Activated CD4-positive, alpha-beta T cell treated with anti-CD3 and anti-CD28 coated beads, Interleukin-2, amount 50 U/mL, for 48 hours (primary cell): ENCODE results near the gene LRIT2.

ENCODE experiments used
- DNase-seq, 2 experiments: peaks; one replicate each; pipeline ENCODE4 v3.0.0-alpha.2; 2020

The LRIT2 gene

DNA sequence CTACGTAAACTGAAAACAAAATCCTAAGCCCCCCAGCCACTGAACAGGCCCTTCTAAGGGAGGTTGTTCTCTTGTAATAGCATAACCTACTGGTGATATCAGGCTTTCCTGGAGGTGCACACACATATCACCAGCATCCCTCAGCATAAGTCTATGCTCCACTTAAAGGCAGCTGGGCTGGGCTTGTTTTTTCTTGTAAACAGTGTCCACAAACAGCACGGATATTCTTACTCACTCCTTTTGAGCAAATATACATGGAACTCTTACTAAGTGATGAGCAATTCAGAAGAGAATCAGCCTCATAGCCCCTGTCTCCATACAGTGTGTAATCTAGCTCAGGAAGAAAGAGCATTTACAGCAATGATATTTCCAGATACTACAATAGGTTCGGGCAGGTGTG lies 13.6 kb upstream of the LRIT2 start:
- DNase-seq: no peak

DNA sequence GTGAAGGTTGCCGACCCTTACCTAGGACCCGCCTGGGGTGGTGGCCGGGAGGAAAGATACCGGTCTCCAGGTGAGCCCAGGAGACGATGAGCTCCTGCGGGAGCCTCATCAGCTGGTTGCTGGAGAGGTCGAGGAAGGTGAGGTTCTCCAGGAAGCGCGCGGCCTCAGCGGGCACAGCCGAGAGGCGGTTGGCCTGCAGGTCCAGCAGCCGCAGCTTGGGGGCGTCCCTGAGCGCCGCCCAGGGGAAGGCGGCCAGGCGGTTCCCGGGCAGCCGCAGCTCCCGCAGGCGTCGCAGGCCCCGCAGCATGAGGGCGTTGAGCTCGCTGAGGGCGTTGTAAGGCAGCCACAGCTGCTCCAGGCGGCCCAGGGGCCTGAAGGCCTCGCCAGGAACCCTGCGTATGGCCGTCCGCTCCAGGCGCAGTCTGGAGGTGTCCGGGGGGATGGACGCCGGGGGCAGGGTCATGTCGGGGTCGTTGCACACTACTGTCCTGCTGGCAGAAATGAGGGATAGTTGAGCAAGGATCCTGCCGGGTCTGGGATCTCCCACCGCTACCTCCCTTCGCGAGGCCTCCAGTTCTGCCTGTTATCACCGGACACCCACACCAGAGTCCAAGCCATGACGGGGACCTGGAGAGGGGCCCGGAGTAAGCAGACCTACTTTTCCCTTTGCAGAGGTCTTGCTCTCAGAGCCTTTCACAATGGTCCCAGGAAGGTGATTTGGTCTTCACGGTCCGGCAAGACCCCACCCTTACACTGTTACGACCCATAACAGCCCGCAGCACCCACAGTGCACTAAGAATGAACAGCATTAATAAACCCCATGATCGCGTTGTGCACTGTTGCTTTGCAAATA lies 12.1 kb upstream of the LRIT2 start:
- DNase-seq: peak in 1 of 2 experiments; percentile 19

DNA sequence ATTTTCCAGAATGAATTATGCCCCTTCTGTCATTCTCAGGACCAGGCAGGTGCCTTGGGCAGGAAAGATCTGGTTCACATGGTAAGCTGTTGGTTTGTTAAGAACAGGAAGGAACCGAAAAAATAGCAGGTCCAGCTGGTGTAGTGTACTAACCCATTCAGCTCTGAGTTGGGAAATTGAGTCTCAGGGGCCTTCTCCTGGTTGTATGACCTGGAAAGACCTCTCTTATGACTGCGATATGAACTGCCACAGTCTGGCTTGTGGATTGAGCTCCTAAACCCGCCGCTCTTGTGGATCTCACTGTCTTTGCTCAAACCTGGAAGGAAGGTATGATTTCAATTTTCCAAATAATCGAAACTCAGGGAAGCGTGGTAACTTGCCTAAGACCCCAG lies 11.5 kb upstream of the LRIT2 start:
- no peak for DNase-seq

DNA sequence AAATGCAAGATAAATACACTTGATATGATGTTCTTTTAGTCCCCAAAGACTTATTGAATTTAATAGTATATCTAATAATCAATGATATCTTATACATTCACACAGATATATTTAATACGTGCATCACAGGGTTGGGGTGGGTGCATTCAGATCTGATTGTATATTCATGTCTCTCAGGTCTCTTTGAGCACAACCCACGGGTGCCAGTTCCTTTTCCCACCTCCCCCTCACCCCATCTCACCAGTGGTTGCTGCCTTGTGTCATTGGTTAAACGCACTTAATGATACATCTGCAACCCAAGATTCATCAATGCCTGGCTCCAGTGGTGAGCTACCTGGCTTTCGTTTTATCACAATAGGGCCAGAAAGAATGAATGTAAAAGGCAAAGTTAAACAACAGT lies 9.8 kb upstream of the LRIT2 start:
- DNase-seq: no peak

DNA sequence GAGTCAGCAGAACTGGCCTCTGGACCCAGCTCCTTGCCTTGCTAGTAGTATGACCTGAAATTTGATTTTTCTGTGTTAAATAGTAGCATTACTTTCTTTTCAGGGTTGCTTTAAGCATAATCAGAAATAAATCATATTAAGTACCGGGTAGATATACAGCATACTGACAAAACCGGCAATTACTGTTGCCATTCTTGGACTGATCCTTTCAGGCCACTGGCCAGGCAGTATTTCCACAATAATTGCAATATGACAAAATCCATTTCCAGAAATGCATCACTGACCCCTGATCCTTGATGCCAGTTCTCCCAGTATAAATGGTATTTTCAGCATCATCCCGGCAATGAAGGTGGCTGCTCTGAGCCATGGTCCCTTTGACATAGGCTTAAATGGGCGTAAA lies 9.1 kb upstream of the LRIT2 start:
- DNase-seq: no peak

DNA sequence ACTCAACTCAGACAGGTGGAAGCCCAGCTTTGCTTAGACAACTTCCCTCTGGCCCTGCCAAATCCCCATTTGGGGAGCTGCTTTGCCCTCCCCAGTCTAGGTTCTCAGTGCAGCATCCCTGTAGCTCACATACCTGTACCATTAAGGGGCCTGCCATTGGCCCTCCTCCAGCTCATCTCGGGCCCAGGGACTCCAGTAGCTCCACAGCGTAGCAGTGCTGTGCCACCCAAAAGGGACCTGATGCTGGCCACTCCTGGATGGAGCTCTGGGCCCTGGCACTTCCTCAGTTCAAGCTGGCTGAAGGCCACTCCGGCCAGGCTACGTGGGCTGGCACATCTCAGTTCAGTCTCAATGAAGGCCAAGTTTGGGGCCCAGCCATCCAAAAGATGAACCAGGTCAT lies 8.6 kb upstream of the LRIT2 start:
- no peak for DNase-seq

DNA sequence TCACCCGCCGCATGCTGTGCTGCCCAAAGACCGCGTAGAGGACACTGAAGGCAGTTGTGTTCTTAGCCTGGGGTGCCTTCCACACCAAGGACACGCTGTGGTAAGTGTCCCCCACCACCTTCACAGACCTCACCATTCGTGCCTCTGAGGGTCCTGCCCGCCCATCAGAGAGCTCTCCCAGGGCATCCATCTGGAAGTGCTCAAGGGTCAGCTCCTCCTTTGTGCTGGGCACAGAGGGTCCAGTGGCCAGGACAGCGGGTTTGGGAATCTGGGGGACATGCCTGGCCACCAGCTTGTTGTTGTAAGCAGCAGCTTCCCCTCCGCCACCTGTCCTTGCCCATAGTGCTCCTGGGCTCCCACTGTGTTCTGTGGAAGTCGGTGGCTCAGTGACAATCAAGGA lies 7.0 kb upstream of the LRIT2 start:
- DNase-seq: no peak

DNA sequence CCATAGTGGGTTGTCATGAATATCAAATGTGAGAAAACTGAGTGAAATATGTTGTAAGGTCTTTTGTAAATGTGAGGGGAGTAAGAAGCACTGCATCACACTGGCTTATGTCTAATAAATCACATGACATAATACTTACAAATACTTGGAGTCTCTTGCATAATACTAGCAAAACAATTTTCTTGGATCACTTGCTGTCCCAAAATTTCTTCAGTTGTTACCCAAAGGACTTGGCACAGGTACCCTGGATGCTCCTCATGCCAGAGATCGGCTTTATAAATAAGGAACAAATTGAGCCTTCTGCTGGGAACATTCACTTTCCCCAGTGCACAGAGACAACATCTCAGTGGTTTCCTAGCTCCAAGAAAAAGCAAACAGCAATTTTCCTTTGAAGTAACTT lies 5.0 kb upstream of the LRIT2 start:
- no peak for DNase-seq

DNA sequence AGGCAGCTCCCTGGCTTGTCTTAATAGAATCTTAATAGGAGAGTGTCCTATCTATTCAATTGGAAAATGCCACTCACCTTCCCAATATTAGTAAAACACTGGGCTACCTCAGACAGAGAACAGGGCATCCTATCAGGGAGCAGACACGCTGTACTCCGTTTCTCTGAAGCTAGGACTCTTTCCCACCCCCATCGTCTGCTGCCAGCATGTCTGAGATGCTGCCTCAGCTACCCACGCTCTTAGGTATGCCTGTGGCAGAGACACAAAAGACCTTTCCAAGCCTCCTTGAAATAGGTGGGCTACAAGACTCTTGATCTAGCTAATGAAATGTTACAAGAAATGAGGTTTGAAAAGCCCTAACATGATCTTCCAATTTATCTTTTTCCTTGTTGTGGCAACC lies 2.5 kb upstream of the LRIT2 start:
- no peak for DNase-seq

DNA sequence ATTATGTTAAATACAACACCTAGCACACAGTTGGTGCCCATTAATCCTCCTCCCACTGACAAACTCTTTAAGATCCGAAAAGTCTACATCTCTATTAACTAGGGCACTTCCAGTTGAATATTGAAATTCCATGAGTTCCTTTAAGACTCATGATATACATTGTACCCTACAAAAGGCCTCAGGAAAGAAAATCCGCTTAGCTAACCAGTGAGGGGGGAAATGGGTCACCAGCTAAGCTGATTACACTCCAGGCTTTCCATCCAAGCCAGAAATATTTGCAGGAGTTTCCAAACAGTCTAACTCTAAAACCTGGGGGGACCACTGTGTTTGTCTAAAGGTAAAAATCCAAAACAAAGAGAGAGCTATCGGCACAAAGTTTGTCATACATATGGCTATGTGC lies 1.3 kb upstream of the LRIT2 start:
- DNase-seq: no peak

DNA sequence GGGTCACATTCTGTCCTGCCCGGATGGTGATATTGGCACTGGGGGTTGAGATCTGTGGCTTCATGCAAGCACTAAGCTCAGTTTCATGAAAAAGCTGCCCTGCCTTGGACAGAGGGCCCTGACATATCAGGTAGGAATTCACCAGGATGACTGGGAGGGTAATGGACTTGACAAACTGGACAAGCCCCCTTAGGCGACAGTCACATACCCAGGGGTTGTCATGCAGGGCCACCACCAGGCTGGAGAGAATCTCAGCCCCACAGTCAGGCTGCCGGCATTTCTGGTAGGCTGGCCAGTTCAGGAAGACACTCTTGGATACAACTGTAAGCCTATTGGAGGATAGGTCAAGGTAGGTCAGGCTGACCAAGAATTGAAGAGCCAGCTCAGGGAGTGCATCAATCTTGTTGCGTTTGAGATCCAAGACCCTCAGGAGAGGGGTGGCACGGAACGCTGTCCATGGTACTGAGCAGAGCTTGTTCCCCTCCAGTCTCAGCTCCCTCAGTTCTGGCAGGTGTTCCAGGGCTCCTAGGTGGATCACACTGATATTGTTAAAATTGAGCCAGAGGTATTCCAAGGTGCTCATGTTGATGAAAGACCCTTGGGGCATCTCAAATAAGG lies 824 bp downstream of the LRIT2 start:
- no peak for DNase-seq

DNA sequence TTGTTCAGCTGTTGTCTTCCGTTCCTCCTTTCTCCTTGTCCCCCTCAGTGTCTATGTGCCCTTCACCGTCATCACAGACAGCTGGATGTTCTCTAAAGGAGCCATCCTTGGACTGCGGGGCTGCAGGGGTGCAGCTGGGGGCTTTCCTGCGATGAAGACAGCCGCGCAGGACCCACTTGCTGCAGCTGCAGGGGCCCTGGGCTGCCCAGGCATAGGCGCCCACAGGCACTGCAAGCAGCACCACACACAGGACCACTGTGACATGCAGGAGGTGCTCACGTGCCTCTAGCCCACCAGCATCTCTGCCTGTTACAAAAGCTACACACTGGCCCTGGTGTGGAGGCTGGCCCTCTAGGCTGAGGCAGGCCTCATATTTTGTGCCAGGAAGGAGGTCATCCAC lies 3.4 kb downstream of the LRIT2 start:
- DNase-seq: no peak

DNA sequence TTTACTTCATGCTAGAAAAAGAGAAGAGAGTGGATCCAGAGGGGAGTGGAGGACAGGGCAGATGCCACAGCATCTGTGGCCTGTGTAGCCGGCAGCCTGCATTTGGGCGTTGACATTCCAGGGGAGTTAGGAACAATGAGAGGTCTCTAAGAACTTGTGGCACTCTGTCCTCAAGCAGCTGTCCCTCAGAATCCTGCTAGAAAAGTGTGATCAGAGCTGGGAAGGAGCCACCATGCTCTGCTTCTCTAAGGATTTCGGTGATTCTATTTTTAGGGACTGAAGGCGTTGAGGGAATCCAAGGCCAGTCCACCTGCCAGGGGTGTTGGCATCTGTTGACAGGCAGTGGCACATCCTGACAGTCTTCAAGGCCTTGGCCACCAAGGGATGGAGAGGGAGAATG lies 7.6 kb downstream of the LRIT2 start:
- DNase-seq: no peak

DNA sequence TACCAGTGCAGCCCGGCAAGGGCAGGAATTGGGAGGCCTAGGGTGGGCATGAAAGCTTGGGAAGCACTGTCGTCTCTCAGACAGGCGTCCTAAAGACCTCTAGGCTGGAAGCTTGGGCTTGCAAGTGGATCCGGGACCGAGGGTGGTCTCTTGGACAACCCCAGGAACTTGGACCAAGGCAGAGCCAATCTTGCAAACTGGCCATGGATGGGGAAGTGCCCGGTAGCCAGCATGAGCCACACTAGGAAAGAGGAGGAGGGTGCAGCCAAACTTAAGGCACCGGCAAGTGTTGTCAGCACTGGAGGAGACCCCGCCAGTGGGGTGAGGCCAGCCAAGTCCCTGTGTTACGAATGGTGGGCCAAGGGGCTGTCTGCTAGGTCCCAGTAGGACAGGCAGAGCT lies 8.5 kb downstream of the LRIT2 start:
- DNase-seq: no peak

DNA sequence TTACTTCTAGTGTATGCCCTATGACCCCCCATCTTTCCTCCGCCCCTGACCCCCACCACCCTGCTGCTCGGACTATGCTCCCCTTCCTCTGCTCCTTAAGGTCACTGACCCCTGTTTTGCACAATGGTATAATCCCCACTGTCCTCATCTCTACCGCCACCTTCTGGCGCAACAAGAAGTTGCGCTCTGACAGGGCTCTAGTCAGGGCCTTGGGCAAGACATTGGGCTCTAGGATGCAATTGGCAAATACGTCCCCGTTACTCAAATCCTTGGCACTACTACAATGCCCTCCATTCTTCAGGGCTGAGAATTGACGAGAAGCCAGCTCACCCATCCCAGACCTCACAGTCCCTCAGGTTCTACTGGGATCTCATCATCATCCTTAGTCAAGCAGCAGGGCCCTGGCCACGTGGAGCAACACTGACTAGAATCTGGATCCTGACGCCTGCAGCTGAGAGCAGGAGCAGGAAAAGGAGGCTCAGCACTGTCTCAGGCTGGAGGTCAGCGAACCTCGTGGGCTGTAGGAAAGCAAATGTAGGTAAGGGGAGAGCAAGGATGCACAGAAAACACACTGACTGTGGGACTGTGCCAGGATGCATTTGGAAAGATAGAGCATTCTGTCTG lies 10.6 kb downstream of the LRIT2 start:
- DNase-seq: peak; percentile 53 to 54

DNA sequence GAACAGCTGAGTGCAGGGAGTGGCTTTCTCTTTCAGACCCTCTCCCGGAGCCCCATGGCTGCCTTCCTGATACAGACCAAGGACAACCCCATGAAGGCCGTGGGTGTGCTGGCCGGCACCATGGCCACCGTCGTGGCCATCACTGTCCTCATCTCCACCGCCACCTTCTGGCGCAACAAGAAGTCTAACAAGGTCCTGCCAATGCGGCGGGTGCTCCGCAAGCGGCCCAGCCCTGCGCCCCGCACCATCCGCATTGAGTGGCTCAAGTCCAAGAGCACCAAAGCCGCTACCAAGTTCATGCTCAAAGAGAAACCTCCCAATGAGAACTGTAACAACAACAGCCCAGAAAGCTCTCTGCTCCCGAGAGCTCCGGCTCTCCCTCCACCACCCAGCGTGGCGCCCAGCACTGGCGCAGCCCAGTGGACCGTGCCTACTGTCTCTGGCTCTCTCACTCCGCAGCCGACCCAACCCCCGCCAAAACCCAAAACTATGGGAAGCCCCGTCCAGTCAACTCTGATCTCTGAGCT lies 11.2 kb downstream of the LRIT2 start:
- DNase-seq: no peak

DNA sequence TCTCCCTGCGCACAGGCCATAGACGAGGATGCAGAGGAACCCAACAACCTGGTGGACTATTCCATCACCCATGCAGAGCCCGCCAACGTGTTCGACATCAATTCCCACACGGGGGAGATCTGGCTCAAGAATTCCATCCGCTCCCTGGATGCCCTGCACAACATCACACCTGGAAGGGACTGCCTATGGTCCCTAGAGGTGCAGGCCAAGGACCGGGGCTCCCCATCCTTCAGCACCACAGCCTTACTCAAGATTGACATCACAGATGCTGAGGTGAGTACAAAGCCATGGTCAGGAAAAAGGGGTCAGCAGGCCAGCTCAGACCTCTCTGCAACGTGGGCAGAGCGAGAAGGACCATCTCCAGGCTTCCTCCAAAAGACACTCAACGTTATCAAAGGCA lies 12.3 kb downstream of the LRIT2 start:
- no peak for DNase-seq

DNA sequence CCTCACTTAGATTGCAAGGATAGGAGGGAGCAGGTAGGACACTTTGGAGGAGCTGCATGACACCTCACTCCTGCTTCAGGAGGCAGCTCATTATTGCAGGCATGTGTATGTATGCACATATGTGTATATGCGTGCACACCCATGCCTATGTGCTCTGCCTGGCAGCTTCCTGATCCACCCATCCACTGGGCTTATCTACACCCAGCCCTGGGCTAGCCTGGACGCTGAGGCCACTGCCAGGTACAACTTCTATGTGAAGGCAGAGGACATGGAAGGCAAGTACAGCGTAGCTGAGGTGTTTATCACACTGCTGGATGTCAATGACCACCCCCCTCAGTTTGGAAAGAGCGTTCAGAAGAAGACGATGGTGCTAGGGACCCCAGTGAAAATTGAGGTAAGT lies 13.3 kb downstream of the LRIT2 start:
- DNase-seq: no peak

DNA sequence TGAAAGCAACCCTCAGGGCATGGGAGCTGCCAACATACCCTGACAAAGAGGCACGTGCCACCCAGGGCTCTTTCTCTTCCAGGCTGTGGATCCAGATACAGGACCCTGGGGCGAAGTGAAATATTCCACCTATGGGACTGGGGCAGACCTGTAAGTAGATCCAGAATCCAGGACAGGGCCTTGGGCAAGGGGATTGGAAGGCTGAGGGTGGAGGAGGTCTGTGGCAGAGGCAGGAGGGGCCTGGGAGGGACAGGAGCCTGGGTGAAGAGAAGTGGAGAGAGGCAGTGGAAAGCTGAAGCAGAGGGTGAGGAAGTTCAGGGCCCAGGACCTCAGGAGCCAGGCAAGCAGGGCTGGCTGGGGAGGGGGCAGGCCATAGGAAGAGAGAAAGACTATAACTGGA lies 13.8 kb downstream of the LRIT2 start:
- DNase-seq: no peak

DNA sequence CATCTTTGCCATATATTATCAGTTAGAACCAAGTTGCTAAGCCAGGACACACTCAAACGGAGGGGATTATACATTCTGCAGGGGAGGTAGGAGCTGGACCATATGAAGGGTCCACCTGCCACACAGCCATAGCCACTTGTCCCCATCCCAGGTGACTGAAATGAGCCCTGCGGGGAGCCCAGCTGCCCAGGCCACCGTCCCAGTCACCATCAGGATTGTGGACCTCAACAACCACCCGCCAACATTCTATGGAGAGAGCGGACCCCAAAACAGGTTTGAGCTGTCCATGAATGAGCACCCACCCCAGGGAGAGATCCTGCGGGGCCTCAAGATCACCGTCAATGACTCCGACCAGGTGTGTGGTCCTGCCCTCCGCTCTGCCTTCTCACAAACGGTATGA lies 17.3 kb downstream of the LRIT2 start:
- no peak for DNase-seq

DNA sequence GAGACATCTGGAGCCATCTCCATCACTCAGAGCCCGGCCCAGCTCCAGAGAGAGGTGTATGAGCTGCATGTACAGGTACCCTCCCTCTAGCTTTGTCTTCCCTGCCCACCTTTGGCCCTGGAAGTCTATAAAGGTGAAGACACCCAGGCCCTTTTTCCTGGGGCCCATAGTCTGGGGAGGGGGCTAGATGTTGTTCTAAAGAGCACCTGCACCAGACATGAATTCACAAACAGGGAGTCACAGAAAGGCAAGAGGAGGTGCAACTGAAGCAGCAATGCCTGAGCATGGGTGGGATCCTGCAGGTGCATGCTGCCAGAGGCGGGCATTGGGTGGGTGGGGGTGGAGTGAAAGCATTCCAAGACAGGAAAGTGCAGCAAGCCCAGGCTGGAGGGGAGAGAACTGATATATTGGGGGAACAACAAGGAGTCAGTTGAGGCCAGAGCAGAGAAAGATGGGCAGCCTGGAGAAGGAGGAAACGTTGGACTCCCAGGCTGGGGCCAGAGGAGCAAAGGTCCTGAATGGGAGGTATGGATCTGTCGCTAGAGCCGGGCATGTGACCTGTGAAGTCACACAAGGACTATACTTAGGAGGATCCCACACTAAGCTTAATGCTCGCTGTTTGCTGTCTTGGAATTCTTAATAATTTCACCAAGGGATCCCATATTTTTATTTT lies 19.4 kb downstream of the LRIT2 start:
- DNase-seq: no peak

DNA sequence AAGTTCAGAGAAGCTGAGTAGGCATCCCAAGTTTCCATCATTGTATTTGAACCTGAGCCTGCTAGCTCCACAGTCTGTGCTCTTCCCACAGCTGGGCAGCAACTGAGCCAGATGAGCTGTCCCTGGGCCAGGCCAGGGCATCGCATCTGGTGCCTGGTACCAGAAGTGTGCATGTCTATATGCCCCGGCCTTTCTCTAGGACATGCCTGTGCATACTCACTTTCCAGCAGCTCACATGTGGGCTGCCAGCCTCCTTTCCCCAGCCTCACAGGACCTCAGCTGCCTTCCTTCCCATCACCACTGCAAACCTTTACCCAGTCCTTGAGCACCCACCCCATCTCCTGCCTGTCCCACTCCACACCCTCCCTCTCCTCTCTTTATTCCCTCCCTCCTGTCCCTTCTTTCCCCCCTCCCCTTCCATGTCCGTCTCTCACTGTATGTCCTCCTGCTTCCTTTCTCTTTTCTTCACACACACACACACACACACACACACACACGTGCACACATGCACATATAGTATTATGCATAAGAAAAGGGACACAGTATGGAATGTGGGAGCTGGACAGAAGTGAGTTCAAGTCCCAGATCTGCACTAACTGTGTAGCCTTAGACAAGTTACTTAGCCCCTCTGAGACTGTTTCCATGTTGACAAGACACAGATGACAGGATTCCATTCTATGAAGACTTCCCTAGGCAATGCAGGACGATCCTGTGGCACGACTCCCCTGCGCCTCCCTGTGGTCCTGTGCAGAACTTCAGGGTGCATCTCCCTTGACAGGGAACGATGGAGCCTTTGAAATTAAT lies 20.1 kb downstream of the LRIT2 start:
- peak; percentile 82 to 83 for DNase-seq

DNA sequence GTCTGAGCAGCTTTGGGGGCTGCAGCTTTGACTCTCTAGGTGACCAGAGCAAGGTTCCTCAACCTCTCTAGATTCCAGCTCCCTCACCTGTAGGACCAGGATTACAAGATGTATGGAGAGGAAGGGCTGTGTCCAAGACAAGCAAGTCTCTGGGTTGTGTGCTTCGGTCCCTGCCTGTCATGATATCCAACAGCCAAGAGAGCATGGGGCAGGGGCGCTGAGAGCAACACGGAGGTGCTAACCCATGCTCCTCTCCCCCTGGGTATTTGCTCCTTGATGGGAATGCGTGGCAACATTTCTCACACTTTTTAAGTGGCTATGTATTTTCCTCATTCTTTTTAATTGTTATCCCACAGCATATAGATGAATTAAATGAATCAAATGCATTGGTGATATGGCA lies 20.7 kb downstream of the LRIT2 start:
- no peak for DNase-seq
